ENCODE results near the gene RBM20.

DNA sequence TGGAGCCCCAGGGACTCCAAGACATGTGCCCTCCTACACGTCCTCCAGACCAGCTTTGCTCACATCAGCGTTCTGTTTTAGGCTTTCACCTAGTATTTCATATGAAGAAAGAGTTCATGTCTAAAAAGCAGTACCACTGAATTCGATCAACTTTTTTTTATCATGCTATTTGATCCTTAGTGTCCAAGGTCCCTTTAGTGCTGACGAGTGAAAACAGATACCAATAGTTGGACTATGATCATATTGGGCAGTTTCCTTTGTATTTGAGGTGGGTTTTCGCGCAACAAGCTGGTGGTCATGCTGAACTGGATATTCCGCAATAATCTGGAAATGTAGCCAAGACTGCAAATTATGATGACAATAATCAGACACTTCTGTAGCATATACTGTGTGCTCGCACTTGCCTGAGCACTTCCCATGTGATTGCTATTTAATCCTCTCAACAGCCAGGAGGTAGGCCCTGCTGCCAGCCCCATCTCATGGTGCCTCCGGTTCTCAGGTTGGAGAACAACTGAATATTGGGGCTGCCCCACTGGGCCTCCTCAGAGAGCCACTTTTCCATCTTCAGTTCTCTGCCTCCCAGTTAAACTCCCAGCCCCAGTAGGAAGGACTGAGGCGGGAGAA, 65.9 kb downstream of the RBM20 start:
- no peak for TF ChIP-seq EZH2 (IDR thresholded peaks at IDR 0.05; ENCODE audit: insufficient read depth, poor library complexity, severe bottlenecking)
- no peak for TF ChIP-seq EZH2phosphoT487 (IDR thresholded peaks at IDR 0.05; ENCODE audit: insufficient read depth, low read depth)
